ENCODE results near the gene SPATS2.

SPATS2 gene

DNA sequence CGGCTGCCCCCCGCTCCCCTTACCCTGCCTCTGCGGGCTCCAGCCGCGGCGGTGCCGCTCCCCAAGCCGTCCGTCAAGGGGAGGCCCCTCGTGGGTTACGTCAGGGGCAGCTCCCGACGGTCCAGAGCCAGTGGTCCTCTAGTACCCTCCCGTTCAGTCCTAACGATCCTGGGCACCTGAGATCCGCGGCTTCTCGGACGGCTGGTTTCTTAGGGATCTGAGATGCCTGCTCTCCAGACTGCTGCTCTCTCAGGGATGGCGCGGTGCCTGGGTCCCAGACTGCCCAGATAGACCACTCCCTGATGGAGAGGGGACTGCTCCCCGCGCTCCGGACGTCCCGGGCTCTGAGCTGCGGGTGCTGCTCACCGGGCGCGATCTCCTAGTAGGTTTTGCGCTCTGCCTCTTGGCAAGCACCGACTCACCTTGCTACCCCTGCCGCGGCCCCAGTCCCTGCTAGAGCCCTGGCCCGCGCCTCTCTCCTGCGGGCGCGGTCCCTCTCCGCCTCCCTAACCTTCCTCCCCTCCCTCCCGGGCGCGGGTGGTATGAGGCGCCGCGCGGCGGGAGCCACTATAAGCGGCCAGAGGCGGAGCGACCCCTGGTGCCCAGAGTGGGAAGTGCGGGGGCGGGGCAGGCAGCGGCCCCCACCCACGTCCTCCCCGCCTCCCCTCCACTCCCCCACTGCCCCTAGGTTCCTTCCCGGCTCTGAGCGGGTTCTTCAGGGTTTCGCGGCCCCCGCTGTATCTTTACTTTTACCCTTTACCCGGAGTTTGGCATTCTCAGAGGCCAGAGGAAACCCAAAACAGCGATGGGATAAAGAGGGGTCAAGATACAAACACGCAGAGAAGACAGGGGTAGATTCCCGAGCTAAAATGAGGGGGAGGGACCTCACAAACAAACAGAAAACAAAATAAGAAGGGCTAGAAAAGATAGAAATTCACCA is 30.3 kb upstream of the SPATS2 start, which contains the start of gene C1QL4:
Gene C1QL4, minus strand, starts transcription at position 544 of the 940 bp plus-strand sequence. CDS start 711 bp downstream, outside the sequence.
- peak; percentile 61 for DNase-seq

DNA sequence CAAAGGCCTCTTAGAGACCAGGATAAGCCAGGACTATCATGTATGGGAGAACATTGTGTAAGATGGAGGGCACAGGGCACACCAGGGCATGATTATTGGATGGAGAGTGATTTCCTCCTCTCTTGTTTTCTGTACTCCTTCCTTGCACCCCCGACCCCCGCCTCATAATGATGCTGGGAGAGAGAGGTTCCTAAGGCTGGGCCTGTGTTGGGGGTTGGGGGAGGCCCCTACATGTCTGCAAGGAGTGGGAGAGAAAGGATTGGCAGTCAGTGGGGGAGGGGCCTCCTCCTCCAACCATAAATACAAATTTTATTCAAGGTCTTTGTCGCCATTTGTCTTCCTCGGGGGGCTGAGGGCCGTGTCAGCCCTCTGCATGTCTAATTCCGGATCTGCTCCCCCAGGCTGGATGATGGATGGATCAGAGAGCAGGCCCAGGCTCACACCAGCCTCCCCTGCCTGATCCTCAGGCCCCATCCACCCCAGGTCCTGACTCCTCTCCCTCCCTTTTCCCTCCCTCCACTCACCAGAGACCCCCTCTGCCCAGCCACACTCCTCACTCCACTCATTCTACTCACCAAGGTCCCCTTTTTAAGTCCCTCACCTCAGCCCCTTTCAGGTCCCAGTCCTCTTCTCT is 28.3 kb upstream of the SPATS2 start:
- no peak for DNase-seq

DNA sequence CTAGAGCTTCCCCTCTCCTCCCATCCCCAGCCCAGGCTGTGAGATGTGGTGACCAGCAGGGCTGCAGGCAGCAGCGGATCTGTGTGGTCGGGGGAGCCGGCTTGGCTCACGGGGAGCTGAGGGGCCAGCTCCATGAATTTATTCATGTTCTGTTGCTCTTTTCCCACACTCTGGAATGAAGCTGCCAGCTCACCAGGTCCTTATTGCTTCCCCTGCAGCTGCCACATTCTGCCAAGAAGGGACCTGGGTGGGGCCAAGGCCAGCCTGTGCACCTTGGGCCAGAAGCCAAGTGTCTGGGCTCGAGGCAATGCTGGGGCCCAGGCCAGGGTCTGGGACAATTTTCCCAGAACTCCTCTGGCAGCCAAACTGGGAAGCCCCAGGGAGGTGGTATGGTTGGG is 27.8 kb upstream of the SPATS2 start:
- no peak for DNase-seq

DNA sequence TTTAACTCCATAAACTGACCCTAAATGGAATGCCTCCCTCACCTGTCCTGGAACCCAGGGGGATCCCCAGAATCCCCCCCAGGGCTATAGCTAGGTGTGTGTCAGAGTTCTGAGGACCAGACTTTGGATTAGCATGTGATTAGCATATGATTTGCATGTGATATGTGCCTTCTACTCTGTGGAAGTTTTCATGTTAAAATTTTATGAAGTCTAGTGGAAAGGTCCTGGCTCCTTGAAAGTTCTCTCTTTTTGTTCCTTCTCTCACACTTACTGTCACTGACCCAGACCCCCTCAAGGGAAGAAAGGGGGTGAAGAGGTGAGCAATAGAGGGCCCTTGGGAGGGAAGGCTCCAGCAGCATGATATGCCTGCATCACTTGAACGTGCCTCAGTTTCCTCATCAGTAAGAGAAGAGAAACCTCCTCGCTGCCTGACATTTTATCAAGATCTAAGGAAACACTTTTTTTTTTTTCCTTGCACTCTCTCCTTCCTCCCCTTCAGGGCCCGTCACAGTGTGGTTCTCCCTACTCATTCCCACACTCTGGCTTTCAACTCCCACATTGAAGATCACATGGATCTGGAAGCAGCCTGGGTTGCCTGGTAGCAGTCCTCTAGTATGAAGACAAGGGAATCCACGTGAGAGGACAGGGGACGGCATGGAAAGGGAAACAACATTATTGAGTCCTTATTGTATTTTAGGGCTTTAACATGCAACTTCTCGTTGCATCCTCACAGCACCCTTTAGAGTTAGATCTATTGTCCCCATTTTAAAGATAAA is 27.0 kb upstream of the SPATS2 start:
- no peak for DNase-seq

DNA sequence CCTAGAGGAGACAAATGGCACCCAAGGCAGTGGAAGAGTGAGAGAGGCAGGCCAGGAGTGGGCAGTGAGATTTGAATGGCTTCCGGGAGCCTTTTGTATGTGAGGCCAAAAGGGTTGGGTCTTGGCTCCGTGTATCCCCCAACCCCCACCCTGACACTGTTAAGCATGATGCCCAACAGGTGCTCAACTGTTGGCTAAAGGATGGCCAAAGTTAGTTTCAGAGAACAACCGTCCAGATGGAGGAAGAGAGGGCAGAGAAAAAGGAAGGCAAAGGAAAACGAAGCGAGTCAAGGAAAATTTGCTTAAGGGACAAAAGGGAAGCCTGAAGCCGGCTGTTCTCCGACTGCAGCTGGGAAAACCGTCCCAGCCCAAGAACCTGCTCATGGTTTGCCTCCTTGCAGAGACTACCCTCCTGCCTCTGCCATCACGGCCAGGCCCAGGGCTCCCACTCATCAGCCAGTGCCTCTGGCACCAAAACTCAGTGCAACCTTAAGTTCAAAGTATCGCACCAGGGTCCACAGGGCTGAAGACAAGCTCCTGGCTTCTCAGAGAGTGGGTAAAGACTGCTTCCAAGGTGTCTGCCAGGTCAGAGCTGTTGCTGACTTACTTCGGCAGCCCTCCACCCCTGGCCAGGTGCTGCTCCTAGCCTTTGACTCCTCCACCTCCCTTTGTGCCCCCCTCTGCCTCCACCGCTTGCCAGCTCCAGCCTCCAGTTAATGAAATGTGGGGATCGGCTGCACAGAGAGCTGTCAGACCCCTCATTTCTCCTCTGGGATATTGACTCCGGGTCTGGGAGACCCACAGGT is 26.1 kb upstream of the SPATS2 start:
- DNase-seq: no peak

DNA sequence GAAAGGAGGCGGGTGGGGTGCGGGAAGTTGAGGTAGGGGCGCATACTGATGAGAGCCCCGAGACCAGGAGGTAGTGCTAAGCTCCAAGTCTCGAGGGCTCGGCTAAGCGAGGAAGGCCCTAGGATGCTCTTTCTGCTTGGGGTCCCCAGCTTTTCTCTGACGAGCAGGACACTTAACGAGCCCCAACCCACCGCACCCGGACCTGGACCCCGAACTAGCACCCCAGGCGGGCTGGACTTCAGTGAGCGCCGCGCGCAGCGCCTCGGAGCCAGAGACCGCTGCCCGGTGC is 25.5 kb upstream of the SPATS2 start:
- DNase-seq: no peak

DNA sequence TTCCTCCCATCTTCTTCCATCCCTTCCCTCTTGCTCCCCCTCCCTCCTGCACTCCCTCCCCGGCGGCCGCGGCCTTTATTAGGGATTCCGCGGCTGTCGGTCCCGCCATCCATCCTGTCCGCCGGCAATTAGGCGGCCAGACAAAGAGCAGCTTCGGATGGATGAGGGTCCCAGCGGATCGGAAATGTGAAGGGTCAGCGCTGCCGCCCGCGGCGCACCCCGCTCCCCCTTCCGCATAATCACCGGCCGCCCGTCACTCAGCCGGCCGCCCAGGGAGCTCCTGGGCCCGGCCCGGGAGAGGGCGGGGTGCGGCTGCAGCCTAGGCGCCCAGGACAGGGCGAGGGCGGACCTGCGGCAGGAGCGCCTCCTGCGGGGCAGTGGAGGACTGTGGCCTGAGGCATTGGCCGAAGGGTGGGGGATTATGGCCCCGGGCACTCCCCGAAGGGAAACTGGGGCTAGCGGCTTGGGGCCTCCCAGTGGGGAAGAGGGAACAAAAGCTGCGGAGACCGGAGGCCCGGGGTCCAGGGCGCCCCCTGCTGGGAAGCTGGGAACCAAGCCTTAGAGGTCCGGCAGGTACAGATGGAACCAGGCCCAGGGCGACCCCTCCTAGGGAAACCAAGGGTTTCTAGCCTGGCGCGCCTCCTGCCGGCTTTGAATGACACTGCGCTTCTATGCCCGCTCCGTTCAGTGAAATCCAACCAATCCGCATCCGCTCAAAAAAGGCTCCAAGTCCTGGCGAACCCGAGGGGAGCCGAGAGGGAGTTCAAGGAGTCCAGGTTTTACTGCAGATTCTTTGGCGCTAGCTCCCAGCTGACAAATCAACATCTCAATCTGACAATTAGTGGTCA is 25.0 kb upstream of the SPATS2 start:
- DNase-seq: peak; percentile 75

DNA sequence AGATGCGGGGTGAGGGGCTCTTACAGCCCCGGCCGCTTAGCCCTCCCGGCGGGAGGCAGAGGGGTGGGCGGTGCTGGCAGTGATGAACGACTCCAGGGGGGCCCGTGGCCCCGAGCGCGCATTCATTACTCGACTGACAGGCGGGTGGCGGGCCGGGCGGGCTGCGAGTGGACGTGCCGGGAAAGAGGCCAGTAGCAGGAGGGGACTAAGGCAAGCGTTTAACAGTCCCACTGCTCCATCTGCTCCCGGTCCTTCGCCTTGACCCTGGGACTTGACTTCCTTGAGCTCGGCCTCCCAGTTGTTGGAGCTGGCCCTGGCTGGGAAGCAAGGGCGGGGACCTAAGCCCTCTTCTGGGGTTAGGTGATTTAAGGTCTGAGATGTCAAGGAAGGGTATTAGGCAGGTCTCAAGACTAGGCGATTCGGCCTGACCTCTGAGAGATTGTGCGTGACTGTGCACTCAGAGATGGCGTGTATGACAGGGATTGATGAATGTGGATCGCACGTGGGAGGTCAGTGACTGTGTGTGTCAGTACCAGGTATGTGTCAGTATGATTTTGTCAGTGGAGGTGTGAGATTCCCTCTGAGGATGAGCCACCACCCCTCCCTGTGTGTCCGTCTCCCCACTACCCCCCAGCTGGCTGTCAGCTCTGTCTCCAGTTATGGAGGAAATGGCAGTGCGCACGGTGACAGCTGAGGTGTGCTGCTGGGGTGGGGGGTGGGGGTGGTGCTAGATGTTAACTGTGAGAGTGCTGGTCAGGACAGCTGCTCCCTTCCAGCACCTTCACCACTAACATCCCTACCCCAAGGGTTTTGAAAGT is 24.1 kb upstream of the SPATS2 start:
- no peak for DNase-seq

DNA sequence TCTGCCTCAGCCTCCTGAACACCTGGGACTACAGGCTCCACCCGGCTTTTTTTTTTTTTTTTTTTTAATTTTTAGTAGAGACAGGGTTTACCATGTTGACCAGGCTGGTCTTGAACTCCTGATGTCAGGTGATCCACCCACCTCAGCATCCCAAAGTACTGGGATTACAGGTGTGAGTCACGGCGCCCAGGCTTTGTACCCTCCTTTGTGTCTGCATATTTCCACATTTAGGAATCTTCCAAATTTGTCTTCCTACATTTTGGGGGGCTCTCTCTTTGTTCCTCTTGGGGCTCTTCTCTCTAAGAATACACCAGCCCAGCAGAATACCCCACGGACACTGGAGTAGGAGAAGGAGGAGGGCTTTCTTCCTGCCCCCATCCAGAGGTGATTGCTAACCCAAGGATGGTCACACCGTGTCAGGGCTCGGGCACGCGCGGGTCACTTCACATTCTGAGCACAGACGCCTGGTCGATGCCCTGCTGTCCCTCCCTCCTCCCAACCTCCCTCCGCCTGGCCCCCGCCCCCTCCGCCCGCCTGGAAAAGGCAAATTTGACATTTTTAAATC is 22.7 kb upstream of the SPATS2 start:
- no peak for DNase-seq

DNA sequence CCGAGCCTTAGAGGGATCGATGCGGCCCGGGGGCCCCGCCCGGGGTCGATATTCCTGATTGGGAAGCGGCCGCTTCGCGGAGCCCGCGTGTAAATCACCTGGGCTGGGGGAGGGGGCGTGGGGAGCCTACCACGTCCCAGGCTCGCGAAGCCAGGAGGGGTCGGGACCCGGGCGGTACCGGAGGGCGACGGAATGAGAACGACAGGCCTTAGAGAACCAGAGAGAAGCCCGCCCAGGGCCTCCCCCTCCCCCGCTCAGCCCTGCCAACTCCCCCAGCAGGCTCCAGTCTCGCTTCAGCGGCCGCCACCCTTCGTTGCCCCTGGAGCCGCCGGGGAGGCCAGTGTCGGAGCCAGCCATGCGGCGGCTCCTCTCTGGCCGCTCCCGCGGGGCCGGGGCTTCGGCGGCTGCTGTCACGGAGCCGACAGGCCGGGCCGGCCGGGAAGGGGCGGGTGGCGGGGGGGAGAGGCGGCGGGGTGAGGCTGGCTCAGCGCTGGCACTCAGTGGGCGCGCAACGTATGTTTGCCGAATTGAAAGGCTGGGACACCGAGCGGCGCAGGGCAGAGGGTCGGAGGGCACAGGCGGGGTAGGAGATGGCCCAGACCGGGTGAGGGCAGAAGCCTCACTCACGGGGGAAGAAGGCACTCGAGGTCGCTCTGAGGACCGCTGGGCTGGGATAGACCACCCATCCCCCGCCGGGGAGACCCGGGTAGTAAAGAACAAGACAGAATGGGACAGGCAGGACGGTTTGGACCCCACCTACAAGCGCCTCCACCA is 22.0 kb upstream of the SPATS2 start:
- no peak for DNase-seq

DNA sequence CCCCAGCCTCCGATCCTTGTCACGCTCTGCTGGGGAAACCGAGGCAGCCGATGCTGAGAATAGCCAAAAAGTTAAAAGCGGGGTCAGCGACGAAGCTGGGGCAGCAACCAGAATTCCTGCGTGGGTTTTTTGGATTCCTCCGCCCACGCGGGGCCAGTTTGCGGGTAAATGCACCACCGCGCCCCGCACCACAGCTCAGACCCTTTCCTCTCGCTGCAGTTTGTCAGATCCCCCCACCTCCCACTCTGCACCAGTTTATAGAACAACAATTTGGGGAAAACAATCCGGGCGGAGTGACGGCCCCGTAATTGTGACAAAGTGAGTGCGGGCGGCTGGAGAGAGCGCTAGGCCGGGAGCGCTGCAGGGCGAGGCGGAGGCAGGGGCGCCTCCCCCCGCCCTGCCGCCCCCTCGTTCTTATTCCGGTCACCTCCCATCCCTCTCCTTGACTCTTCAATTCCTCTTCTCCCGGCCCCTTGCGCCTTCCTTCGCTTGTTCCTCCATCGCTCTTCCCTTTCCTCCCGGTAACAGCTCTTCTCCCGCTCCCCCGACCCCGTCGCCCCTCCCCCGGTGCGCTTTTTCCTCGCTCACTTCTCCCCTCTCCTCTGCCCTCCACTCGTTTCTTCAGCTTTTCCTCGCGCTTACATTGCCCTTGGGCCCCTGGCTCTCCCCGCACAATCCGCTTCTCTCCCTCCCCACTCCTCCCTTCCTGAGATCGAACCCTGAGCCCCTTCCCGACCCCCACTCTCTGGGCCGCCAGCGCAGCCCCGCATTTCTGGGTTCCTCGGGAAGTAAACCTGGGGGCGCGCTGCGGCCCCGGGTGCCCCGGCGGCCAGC is 21.2 kb upstream of the SPATS2 start:
- DNase-seq: no peak

DNA sequence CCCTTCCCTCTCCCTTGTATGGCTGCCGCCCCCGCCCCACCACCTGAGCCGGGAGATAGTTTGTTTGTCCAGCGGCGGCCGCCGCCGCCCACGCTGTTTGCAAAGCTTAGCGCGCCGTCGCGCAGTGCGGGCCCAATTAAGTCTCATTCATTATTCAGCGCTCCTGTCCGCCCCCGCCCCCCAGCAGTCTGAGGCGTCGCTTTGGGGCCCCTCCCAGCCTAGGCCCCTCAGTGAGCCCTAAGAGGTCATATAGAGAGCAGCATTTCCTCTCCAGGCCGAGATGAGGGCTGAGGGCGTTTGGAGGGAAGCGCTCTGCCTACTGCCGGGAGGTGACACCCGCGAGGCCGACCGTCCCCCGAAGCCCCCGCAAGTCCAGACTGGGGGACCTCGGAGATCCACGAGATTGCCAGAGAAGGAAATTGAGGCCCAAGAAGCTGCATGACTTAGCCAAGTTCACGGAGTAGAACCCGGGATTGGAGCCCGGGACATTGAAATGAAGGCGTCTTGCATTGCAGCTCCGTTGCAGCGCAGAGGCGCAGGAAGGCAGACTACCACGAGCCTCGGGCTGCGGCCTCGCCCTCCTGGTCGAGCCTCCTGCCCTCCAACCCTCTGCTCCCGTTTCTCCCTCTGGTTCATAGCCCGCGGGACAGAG is 20.5 kb upstream of the SPATS2 start, which contains the start of gene DNAJC22:
Gene DNAJC22, plus strand, starts transcription at position 230 of the 652 bp plus-strand sequence. CDS start 1,985 bp downstream, outside the sequence.
- no peak for DNase-seq

DNA sequence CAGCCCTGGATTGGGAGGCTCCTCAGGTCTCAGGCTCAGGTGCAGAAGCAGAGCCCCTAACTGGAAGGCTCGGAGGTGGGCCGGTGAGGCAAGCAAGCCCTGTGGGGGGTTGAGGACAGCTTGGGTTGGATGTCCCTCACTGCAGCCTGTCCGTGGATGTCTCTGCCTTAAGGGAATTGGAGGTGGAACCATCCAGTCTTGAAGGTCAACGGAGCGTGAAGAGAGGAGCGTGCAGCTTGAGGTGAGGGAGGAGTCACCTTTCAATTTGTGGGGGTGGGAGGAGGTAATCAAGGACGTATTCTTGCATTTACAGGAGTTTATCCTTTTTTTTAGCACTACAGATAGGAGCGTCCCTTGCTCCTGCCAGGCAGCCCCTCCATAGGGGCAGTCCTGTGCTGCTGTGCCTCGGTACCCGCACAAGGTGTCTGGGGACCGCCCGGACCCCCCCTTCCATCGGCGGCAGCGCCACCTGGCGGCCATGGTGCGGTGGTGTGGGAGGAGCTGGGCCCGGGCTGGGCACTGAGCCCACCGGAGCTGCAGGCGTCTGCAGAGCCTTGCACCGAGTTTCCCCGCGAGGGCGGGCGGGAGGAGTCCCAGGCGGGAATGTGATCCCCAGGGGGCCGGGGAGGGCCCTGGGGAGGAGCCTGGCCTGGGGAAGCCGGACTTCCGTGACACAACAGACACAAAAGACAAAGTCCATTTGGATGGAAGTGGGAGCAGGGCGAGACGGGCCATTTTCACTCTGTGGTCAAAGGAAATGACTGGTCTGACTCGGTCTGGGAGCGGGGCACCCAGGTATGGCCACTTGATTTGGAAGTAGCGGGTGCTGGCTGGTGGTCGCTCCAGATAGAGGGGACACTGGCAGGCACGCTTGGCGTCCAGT is 19.7 kb upstream of the SPATS2 start:
- DNase-seq: peak; percentile 75

DNA sequence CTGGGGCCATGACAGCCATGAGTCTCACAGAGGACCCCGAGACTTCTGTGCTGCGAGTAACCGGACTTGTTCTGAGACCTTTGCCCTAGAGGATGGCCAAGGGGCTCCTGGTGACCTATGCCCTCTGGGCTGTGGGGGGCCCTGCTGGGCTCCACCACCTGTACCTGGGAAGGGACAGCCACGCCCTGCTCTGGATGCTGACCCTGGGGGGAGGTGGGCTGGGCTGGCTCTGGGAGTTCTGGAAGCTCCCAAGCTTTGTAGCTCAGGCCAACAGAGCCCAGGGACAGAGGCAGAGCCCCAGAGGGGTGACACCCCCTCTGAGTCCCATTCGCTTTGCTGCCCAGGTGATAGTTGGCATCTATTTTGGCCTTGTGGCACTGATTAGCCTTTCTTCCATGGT is 18.5 kb upstream of the SPATS2 start:
- DNase-seq: no peak

DNA sequence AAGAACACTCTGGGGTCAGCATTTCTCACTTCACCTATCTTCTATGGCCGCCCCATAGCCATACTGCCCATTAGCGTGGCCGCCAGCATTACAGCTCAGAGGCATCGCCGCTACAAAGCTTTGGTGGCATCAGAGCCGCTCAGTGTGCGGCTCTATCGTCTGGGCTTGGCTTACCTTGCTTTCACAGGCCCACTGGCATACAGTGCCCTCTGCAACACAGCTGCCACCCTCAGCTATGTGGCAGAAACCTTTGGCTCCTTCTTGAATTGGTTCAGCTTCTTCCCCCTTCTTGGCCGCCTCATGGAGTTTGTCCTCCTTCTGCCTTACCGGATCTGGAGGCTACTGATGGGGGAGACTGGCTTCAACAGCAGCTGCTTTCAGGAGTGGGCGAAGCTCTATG is 18.0 kb upstream of the SPATS2 start:
- DNase-seq: no peak

DNA sequence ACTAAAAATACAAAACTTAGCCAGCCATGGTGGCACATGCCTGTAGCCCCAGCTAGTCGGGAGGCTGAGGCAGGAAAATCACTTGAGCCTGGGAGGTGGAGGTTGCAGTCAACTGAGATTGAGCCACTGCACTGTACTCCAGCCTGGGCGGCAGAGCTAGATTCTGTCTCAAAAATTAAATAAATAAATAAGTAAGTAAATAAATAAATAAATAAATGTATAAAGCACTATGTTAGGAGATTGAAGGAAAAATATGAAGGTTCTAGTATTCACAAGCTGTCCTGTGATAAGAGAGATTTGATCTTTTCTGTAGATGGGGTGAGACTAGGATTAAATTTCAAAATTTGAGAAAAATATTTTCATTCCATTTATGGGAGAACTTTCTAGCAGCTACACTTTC is 14.9 kb upstream of the SPATS2 start:
- DNase-seq: no peak

DNA sequence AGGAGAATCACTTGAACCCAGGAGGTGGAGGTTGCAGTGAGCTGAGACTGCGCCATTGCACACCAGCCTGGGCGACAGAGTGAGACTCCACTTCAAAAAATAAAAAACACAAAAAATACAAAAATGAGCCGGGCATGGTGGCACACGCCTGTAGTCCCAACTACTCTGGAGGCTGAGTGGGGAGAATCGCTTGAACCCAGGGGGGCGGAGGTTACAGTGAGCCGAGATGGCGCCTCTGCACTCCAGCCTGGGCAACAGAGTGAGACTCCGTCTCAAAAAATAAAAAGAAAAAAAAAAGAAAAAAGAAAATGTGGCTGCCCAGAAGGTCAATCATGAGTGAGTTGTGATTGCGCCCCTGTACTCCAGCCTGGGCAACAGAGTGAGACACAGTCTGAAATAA is 11.3 kb upstream of the SPATS2 start:
- DNase-seq: no peak

Data from fibroblast of skin of right quadriceps (primary cell).